Stomach smooth muscle (tissue), 2 donors: ENCODE results near the gene UNC93B1.

Experiments used
- H3K27ac ChIP-seq: one replicate; pipeline ENCODE4 v1.7.0; 2013; ENCODE audit warnings: mild to moderate bottlenecking, low read length, inconsistent platforms
- H3K27me3 ChIP-seq, 2 donors: one replicate each; pipeline ENCODE4 v1.7.0; 2013; ENCODE audit warnings: low read length in 2 of 2; ENCODE audit not compliant: insufficient read depth in 2 of 2, control insufficient read depth in 1 of 2
- H3K36me3 ChIP-seq, 2 donors: one replicate each; pipeline ENCODE4 v1.7.0; 2013; ENCODE audit warnings: low read length in 2 of 2; ENCODE audit not compliant: control insufficient read depth in 2 of 2, insufficient read depth in 2 of 2
- H3K4me1 ChIP-seq: one replicate; pipeline ENCODE4 v1.7.0; 2013; ENCODE audit warnings: low read length; ENCODE audit not compliant: control insufficient read depth, insufficient read depth
- H3K4me3 ChIP-seq, 2 donors: one replicate each; pipeline ENCODE4 v1.7.0; 2013; ENCODE audit warnings: low read length in 2 of 2
- H3K9ac ChIP-seq, 2 donors: one replicate each; pipeline ENCODE4 v1.7.0; 2013; ENCODE audit warnings: low read length in 2 of 2, mild to moderate bottlenecking in 1 of 2
- H3K9me3 ChIP-seq, 2 donors: one replicate each; pipeline ENCODE4 v1.7.0; 2013; ENCODE audit warnings: low read length in 2 of 2; ENCODE audit not compliant: control insufficient read depth in 2 of 2
- donor health status: healthy.
- donor health status: Pancreatic carcinoma.

The UNC93B1 gene

DNA sequence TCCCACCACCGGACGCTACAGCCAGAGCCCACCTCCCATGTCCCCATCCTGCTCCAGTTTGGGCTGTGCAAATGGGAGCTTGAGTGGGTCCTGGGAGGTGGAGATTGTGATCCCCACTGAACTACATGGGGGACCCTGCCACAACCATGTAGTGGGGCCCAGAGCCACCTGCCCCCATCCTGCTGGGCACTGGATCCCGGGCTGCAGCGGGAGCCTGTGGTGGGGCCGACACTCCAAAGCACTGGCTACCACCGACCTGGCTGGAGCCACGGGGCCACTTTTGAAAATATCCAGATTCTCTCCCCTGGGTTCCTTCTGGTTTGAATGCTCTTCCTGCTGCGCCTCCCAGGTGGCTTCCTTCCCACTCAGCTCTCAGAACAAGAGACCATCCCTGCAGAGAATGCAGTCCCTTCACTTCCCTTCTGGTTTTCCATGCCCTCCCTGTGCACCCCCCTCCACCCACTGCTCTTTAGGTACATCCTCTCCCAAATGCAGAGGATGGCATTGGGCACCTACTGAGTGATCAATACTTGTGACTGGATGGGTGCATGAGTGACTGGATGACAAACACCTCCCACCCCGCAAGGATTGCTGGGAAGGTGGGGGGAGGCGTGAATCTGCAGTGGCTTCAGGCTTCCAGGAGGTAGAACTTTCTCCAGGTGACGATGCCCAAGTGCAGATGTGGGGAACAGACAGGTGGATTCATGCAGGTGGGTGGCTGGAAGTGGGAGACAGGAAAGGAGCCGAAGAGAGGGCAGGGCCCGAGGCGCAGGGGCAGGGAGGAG is 846 bp upstream of the UNC93B1 start:
- peaks cover 16% of the 10 kb centered on the region for H3K4me1 ChIP-seq
- no peak overlapping the region for H3K27ac ChIP-seq
- no peaks in the 10 kb centered on the region for H3K9me3 ChIP-seq
- no peaks in the 10 kb centered on the region for H3K36me3 ChIP-seq
- peak overlapping the region in 1 of 2 donors; percentile 66 for H3K4me3 ChIP-seq
- no peak overlapping the region for H3K9ac ChIP-seq
- H3K27me3 ChIP-seq: peaks cover 0 to 10% of the 10 kb centered on the region in 2 donors

DNA sequence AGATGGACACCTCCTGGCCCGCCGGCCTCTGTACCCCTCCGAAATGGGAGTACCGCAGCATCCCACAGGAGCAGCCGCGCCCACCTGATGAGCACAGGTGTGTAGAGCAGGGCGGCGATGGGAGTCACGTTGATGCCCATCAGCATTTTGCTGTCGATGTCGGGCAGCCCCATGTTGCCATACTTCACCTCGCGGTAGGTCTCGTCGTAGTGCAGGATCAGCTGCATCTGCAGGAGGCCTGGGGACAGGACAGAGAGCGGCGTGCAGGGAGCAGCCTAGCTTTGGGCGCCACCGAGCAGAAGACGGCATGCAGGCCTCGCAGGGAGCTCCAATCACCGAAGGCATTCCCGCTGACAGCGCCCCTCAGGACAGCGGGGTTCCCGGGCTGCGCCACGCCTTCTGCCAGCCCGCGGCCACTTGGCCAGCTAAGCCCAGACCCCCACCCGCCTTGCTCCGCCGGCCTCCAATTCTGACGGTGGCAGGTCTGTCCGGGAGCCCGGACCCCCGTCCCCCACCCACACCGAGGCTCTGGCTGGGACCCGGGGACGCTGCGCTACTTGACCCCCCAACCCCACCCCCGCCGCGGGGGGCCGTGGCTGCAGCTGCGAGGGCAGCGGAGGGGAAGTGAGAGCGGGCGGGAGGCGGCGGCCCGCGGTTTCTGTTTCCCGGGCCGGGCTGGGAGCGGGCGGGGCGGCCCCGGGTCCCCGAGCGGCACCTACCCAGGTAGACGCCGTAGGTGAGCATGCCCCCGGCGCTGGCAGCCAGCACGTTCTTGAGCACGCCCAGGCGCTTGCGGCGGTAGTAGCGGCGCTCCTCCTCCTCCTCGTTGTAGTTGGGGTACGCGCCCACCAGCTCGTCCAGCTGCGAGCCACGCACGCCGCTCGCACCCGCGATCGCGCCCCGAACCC is 705 bp downstream of the UNC93B1 start:
- Histone ChIP-seq H3K9ac (no peak overlapping the region), H3K4me3 (peak overlapping the region; percentile 35 to 66), H3K4me1 (peaks cover 10% of the 10 kb centered on the region), H3K36me3 (no peaks in the 10 kb centered on the region), H3K9me3 (no peaks in the 10 kb centered on the region), H3K27ac (no peak overlapping the region), H3K27me3 (peaks cover 0 to 10% of the 10 kb centered on the region in 2 donors)

DNA sequence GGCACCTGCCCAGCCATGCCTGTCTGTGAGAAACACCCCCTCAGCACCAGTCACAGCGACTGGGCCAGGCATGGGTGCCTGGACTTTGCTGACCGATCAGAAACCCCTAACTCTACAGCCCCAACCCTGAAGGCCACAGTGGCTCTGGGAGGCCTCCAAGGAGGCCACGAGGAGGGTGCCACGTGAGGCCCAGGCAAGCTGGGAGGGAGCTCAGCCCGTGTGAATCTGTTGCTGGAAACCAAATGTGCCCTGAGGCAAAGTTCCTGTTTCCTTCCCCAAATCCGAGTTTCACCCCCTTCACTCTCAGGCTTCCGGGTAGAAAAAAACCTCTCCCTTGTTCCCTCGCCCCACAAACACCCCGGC is 1.3 kb downstream of the UNC93B1 start:
- Histone ChIP-seq H3K36me3 (no peaks in the 10 kb centered on the region), H3K27me3 (peaks cover 0 to 10% of the 10 kb centered on the region in 2 donors), H3K4me1 (peaks cover 10% of the 10 kb centered on the region), H3K4me3 (no peak overlapping the region), H3K9ac (no peak overlapping the region), H3K27ac (no peak overlapping the region), H3K9me3 (no peaks in the 10 kb centered on the region)

DNA sequence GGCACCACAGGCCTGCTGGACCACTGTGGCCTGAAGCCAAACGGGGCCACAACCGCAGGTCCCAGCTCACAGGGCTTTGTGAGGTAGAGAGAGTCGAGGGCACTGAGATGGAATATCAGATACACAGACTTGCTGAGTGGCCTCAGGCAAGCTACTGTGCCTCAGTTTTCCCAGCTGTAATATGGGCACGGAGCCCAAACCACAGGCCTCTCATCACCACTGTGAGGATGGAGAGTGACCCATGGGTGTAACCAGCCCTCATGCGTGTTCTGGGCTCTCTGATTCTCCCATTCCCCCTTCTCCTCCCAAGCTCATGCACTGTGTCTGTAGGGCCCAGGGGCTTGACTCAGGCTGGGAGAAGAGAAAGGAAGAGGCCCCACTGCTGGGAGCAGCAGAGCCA is 4.2 kb downstream of the UNC93B1 start:
- Histone ChIP-seq H3K4me1 (peaks cover 10% of the 10 kb centered on the region), H3K4me3 (no peak overlapping the region), H3K9me3 (no peaks in the 10 kb centered on the region), H3K27me3 (peaks cover 0 to 6% of the 10 kb centered on the region in 2 donors), H3K27ac (no peak overlapping the region), H3K9ac (no peak overlapping the region), H3K36me3 (no peaks in the 10 kb centered on the region)

- Histone ChIP-seq H3K9ac (no peak overlapping the region), H3K4me1 (peaks cover 6% of the 10 kb centered on the region), H3K9me3 (no peaks in the 10 kb centered on the region)
Observed at GRCh38 chr11:67999201-67999629, 4.7 kb downstream of the UNC93B1 start.

DNA sequence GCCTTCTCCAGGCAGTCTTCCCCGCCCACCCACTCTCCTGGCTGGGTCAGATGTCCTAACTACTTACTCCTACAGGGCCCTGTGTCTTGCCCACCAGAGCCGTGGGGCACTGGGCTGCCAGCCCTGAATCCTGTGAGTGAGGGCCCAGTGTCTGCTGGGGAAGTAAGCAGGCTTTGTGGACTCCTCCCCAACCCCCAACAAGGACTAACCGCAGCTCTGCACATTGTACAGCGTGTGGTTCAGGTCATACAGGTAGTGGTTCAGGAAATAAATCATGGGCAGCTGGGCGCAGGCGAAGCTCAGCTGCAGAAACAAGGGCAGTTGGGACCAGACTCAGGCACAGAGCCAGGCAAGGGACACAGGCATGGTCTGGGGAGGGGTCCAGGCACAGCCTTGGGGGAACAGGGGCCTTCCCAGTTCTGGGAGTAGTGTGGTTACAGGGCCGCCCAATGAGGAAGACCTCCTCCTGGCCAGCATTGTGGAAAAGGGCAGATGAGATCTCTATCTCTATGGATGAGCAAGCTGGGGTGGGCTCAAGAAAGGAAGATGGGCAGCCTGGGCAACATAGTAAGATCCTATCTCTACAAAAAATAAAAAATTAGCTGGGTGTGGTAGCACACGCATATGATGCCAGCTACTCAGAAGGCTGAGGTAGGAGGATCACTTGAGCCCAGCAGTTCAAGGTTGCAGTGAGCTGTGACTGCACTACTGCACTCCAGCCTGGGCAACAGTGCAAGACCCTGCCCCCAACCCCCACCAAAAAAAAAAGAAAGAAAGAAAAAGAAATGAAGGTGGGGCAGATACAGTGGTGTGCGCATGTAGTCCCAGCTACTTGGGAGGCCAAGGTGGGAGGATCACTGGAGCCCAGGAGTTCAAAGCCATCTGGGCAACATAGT is 5.5 kb downstream of the UNC93B1 start:
- Histone ChIP-seq H3K27me3 (no peaks in the 10 kb centered on the region), H3K4me3 (no peak overlapping the region), H3K36me3 (no peaks in the 10 kb centered on the region), H3K9me3 (no peaks in the 10 kb centered on the region), H3K9ac (no peak overlapping the region), H3K27ac (no peak overlapping the region), H3K4me1 (peaks cover 3% of the 10 kb centered on the region)

More at GRCh38 chr11:67999201-67999629, 4.7 kb downstream of the UNC93B1 start:
- Histone ChIP-seq H3K27me3 (peaks cover 0 to 2% of the 10 kb centered on the region in 2 donors), H3K27ac (no peak overlapping the region), H3K36me3 (no peaks in the 10 kb centered on the region), H3K4me3 (no peak overlapping the region)

- no peak overlapping the region for H3K27ac ChIP-seq
- H3K9me3 ChIP-seq: no peaks in the 10 kb centered on the region
- H3K27me3 ChIP-seq: no peaks in the 10 kb centered on the region
- H3K4me3 ChIP-seq: no peak overlapping the region
- no peaks in the 10 kb centered on the region for H3K36me3 ChIP-seq
- no peaks in the 10 kb centered on the region for H3K4me1 ChIP-seq
- no peak overlapping the region for H3K9ac ChIP-seq
Observed at GRCh38 chr11:67997475-67997921, 6.4 kb downstream of the UNC93B1 start.

- Histone ChIP-seq H3K4me1 (no peaks in the 10 kb centered on the region), H3K9ac (no peak overlapping the region), H3K27ac (no peak overlapping the region), H3K27me3 (no peaks in the 10 kb centered on the region), H3K4me3 (no peak overlapping the region), H3K9me3 (no peaks in the 10 kb centered on the region), H3K36me3 (no peaks in the 10 kb centered on the region)
Observed at GRCh38 chr11:67996622-67997474, 7.0 kb downstream of the UNC93B1 start.

GRCh38 chr11:67996051-67996450 is 7.8 kb downstream of the UNC93B1 start:
- H3K27me3 ChIP-seq: peaks cover 0 to 1% of the 10 kb centered on the region in 2 donors
- H3K9me3 ChIP-seq: no peaks in the 10 kb centered on the region
- H3K4me3 ChIP-seq: no peak overlapping the region
- H3K9ac ChIP-seq: no peak overlapping the region
- H3K4me1 ChIP-seq: no peaks in the 10 kb centered on the region
- H3K36me3 ChIP-seq: no peaks in the 10 kb centered on the region
- H3K27ac ChIP-seq: no peak overlapping the region
